GM12878 (cell line): ENCODE data around the gene FYB1. TPM values are rescaled to one million over a fixed set of nuclear protein-coding genes. Genes with fewer than 3 reads are reported as not detected.

Experiments used
- ASH2L ChIP-seq: fragments of 300-600, 200-600 bp; sonication (generic); IDR thresholded peaks from 2 replicates; pipeline ENCODE4 v1.6.1; 2017; ENCODE audit warnings: low read depth, mild to moderate bottlenecking, borderline replicate concordance
- BCL11A ChIP-seq: IDR thresholded peaks from 2 replicates; pipeline ENCODE4 v1.6.1; 2011; ENCODE audit warnings: low read depth, low read length
- BHLHE40 ChIP-seq, 2 experiments: fragments of 450-650 bp in 1 of 2; IDR thresholded peaks; 2 replicates each; pipeline ENCODE4 v1.6.1; 2011 to 2017; ENCODE audit warnings: low read depth in 2 of 2, borderline replicate concordance in 1 of 2, improper control_type of control experiment in 1 of 2, low read length in 1 of 2, mild to moderate bottlenecking in 1 of 2
- CHD2 ChIP-seq: IDR thresholded peaks from 2 replicates; pipeline ENCODE4 v1.6.1; 2011; ENCODE audit warnings: low read depth, low read length, improper control_type of control experiment, borderline replicate concordance
- IRF4 ChIP-seq: IDR thresholded peaks from 2 replicates; pipeline ENCODE4 v1.6.1; 2011; ENCODE audit warnings: low read depth, low read length
- MEF2A ChIP-seq: IDR thresholded peaks from 2 replicates; pipeline ENCODE4 v1.6.1; 2011; ENCODE audit warnings: low read depth, mild to moderate bottlenecking, low read length, moderate library complexity; ENCODE audit not compliant: insufficient read depth
- NFIC ChIP-seq: IDR thresholded peaks from 2 replicates; pipeline ENCODE4 v1.6.1; 2012; ENCODE audit warnings: low read depth, mild to moderate bottlenecking, inconsistent platforms, low read length, moderate library complexity
- POLR2AphosphoS2 ChIP-seq: IDR thresholded peaks from 2 replicates; pipeline ENCODE4 v1.6.1; 2011; ENCODE audit warnings: low read depth, mild to moderate bottlenecking, low read length, improper control_type of control experiment, moderate library complexity
- RAD51 ChIP-seq: fragments of 450-650 bp; IDR thresholded peaks from 2 replicates; pipeline ENCODE4 v1.6.1; 2016; ENCODE audit warnings: moderate library complexity, mild to moderate bottlenecking, inconsistent platforms
- SPI1 ChIP-seq: IDR thresholded peaks from 2 replicates; pipeline ENCODE4 v1.6.1; 2011; ENCODE audit warnings: low read depth, mild to moderate bottlenecking, low read length, moderate library complexity, borderline replicate concordance; ENCODE audit not compliant: insufficient read depth
- TCF12 ChIP-seq: IDR thresholded peaks from 2 replicates; pipeline ENCODE4 v1.6.1; 2011; ENCODE audit warnings: low read depth, mild to moderate bottlenecking, low read length
- ZBED1 ChIP-seq: IDR thresholded peaks from 2 replicates; pipeline ENCODE4 v1.6.1; 2016; ENCODE audit warnings: borderline replicate concordance
- polyA plus RNA-seq, 11 experiments: library from polyadenylated mRNA; depleted of rRNA in 4 of 11; unstranded in 6 of 11; stranded (reverse) in 5 of 11; fragments of >200 nt; fragmentation: Nextera tagmentation in 4 of 11; fragmentation: Illumina TruSeq in 1 of 11; extraction: Ambion mirVana in 4 of 11; extraction: Trizol in 1 of 11; gene quantifications; 1 replicate in 1 of 11; 2 replicates in 10 of 11; pipeline versions ENCODE4 v1.2.1 to v1.2.3, GENCODE V29; 2011 to 2016; ENCODE audit warnings: inconsistent platforms in 2 of 11, missing spikeins in 2 of 11, low read depth in 1 of 11
- total RNA-seq, 4 experiments: library from RNA; depleted of rRNA in 3 of 4; stranded (reverse); fragments of >200 nt in 3 of 4; fragmentation: Illumina TruSeq in 1 of 4; extraction: Trizol in 1 of 4; gene quantifications; 2 replicates each; pipeline versions ENCODE4 v1.2.1 to v1.2.3, GENCODE V29; 2013 to 2021
- TF ChIP-seq, protein P1 (sequence below): fragments of 450-650 bp; IDR thresholded peaks from 2 replicates; pipeline ENCODE4 v1.6.1; 2017; ENCODE audit warnings: low read depth, mild to moderate bottlenecking, moderate library complexity
- TF ChIP-seq, protein P2 (sequence below): fragments of 150-350 bp; IDR thresholded peaks from 2 replicates; pipeline ENCODE4 v1.6.1; 2016; ENCODE audit warnings: low read depth, low read length
- TF ChIP-seq, protein P3 (sequence below): IDR thresholded peaks from 2 replicates; pipeline ENCODE4 v1.6.1; 2011; ENCODE audit warnings: mild to moderate bottlenecking, low read depth, low read length, moderate library complexity; ENCODE audit not compliant: insufficient replicate concordance
- TF ChIP-seq, protein P4 (sequence below): IDR thresholded peaks from 2 replicates; pipeline ENCODE4 v1.6.1; 2012; ENCODE audit warnings: improper control_type of control experiment, low read depth, low read length; ENCODE audit not compliant: insufficient replicate concordance

The FYB1 gene
- total and polyA plus RNA-seq, 10 of the 15 experiments (the other 5 are each of a cell fraction or from before 2014, with no cell fraction given) = 0.06 to 4.3 (median 0.25) TPM; not detected in 2

DNA sequence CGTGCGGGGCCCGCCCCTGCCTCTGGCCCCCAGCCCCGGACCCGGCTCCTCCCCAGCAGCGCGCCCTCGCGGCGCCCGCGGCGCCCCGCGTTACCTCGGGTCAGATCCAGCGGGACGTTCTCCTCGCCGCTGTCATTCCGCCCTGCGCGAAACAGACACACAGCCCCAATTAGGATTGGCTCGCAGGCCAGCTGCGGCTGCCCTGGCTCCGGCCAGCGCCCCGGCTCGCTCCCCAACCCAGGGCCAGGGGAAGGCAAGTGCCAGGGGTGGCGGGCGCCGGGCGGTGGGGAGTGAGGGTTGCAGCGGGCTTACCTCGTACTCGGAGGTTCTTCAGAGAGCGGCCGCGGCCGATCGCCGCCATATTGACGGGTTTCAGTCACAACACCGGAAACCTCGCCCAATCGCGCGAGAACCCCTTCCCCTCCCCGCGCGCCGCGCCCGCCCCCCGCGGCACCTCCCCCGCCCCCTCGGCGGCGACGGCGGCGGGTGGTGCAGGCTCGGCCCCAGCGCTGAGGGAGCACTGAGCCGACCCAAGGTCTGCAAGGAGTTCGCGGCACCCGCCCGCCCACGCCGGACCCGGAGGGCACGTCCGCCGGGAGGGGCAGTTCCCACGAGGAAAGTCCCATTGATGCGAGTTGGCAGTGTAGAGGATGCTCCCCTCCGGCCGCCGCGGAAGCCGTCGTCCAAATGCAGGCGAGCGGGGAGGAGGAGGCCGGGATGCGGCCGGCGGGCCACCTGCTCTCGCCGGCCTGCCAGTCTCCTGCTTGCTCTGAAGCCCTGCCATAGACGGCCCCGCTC is 145.1 kb downstream of the FYB1 start, which contains the start of gene RICTOR (continued):
- TF ChIP-seq, protein P1, sequence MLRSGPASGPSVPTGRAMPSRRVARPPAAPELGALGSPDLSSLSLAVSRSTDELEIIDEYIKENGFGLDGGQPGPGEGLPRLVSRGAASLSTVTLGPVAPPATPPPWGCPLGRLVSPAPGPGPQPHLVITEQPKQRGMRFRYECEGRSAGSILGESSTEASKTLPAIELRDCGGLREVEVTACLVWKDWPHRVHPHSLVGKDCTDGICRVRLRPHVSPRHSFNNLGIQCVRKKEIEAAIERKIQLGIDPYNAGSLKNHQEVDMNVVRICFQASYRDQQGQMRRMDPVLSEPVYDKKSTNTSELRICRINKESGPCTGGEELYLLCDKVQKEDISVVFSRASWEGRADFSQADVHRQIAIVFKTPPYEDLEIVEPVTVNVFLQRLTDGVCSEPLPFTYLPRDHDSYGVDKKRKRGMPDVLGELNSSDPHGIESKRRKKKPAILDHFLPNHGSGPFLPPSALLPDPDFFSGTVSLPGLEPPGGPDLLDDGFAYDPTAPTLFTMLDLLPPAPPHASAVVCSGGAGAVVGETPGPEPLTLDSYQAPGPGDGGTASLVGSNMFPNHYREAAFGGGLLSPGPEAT = peak; percentile 7
- TF ChIP-seq ASH2L = peak; percentile 24; the same call in 1 of the 2 replicates
- no peak for TF ChIP-seq MEF2A
- no peak for TF ChIP-seq NFIC
- no peak for TF ChIP-seq TCF12
- peak; percentile 97 for TF ChIP-seq CHD2
- TF ChIP-seq, protein P2, sequence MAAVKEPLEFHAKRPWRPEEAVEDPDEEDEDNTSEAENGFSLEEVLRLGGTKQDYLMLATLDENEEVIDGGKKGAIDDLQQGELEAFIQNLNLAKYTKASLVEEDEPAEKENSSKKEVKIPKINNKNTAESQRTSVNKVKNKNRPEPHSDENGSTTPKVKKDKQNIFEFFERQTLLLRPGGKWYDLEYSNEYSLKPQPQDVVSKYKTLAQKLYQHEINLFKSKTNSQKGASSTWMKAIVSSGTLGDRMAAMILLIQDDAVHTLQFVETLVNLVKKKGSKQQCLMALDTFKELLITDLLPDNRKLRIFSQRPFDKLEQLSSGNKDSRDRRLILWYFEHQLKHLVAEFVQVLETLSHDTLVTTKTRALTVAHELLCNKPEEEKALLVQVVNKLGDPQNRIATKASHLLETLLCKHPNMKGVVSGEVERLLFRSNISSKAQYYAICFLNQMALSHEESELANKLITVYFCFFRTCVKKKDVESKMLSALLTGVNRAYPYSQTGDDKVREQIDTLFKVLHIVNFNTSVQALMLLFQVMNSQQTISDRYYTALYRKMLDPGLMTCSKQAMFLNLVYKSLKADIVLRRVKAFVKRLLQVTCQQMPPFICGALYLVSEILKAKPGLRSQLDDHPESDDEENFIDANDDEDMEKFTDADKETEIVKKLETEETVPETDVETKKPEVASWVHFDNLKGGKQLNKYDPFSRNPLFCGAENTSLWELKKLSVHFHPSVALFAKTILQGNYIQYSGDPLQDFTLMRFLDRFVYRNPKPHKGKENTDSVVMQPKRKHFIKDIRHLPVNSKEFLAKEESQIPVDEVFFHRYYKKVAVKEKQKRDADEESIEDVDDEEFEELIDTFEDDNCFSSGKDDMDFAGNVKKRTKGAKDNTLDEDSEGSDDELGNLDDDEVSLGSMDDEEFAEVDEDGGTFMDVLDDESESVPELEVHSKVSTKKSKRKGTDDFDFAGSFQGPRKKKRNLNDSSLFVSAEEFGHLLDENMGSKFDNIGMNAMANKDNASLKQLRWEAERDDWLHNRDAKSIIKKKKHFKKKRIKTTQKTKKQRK = no peak
- TF ChIP-seq, protein P3, sequence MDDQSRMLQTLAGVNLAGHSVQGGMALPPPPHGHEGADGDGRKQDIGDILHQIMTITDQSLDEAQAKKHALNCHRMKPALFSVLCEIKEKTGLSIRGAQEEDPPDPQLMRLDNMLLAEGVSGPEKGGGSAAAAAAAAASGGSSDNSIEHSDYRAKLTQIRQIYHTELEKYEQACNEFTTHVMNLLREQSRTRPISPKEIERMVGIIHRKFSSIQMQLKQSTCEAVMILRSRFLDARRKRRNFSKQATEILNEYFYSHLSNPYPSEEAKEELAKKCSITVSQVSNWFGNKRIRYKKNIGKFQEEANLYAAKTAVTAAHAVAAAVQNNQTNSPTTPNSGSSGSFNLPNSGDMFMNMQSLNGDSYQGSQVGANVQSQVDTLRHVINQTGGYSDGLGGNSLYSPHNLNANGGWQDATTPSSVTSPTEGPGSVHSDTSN = no peak
- TF ChIP-seq BCL11A = no peak
- 0 out of 2 replicates have a peak, but pooled peaks have one; percentile 1 for TF ChIP-seq POLR2AphosphoS2
- TF ChIP-seq BHLHE40 (IDR thresholded peaks at IDR 0.05; ENCODE audit: borderline replicate concordance in 1 of 2, low read depth in 2 of 2, low read length in 1 of 2) = peak in 1 of 2 experiments; percentile 85; a peak in 2 of 4 replicates
- no peak for TF ChIP-seq ZBED1
- no peak for TF ChIP-seq SPI1
- no peak for TF ChIP-seq RAD51
- TF ChIP-seq IRF4 = no peak
- TF ChIP-seq, protein P4, sequence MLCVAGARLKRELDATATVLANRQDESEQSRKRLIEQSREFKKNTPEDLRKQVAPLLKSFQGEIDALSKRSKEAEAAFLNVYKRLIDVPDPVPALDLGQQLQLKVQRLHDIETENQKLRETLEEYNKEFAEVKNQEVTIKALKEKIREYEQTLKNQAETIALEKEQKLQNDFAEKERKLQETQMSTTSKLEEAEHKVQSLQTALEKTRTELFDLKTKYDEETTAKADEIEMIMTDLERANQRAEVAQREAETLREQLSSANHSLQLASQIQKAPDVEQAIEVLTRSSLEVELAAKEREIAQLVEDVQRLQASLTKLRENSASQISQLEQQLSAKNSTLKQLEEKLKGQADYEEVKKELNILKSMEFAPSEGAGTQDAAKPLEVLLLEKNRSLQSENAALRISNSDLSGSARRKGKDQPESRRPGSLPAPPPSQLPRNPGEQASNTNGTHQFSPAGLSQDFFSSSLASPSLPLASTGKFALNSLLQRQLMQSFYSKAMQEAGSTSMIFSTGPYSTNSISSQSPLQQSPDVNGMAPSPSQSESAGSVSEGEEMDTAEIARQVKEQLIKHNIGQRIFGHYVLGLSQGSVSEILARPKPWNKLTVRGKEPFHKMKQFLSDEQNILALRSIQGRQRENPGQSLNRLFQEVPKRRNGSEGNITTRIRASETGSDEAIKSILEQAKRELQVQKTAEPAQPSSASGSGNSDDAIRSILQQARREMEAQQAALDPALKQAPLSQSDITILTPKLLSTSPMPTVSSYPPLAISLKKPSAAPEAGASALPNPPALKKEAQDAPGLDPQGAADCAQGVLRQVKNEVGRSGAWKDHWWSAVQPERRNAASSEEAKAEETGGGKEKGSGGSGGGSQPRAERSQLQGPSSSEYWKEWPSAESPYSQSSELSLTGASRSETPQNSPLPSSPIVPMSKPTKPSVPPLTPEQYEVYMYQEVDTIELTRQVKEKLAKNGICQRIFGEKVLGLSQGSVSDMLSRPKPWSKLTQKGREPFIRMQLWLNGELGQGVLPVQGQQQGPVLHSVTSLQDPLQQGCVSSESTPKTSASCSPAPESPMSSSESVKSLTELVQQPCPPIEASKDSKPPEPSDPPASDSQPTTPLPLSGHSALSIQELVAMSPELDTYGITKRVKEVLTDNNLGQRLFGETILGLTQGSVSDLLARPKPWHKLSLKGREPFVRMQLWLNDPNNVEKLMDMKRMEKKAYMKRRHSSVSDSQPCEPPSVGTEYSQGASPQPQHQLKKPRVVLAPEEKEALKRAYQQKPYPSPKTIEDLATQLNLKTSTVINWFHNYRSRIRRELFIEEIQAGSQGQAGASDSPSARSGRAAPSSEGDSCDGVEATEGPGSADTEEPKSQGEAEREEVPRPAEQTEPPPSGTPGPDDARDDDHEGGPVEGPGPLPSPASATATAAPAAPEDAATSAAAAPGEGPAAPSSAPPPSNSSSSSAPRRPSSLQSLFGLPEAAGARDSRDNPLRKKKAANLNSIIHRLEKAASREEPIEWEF = no peak
